Stimulated activated CD4-positive, alpha-beta T cell treated with anti-CD3 and anti-CD28 coated beads, Interleukin-15, amount 100 ng/mL, for 48 hours (primary cell): ENCODE results near the gene AAMP.
"Not testable (repeated sequence)": the region's sequence is repeated elsewhere in the genome, so short reads cannot be mapped to it uniquely, and the experiment has no call there.

Source experiments
- DNase-seq, 2 donors: peaks; one replicate each; pipeline ENCODE4 v3.0.0-alpha.2; 2020; ENCODE audit warnings: low read depth in 2 of 2

Gene AAMP, protein sequence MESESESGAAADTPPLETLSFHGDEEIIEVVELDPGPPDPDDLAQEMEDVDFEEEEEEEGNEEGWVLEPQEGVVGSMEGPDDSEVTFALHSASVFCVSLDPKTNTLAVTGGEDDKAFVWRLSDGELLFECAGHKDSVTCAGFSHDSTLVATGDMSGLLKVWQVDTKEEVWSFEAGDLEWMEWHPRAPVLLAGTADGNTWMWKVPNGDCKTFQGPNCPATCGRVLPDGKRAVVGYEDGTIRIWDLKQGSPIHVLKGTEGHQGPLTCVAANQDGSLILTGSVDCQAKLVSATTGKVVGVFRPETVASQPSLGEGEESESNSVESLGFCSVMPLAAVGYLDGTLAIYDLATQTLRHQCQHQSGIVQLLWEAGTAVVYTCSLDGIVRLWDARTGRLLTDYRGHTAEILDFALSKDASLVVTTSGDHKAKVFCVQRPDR

GRCh38 chr2:218269900-218270720 is at the start of gene AAMP, which contains the start of gene PNKD:
Gene AAMP (minus strand): TSS chr2:218270137. CDS start chr2:218270086, 51 bp downstream.
Gene PNKD (plus strand): TSS chr2:218270519. CDS start chr2:218270536, 17 bp downstream.
- DNase-seq: peak; percentile 100

GRCh38 chr2:218318241-218318640 is 48.3 kb upstream of the AAMP start:
- DNase-seq: no peak

DNA sequence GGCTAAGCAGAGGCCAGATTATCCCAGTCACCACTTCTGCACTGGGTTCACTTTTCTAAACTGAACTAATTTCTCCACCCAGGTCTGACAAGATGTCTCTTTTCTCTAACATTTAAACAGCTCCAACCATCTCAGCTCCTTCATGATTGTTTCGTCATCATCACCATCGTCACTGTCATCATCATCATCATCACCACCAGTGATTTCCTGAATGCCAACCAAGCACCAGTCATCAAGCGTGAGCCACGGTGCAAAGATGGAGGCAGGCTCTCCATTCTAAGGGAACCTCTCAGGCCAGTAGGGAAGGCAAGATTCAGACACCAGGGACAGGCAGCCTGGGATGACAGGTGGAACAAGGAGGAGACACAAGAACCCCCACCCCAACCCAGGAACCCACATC is 47.9 kb upstream of the AAMP start:
- DNase-seq: no peak

- no peak for DNase-seq
These were observed 47.3 kb upstream of the AAMP start for GRCh38 chr2:218317303-218317630.

GRCh38 chr2:218315397-218315796 is 45.5 kb upstream of the AAMP start:
- no peak for DNase-seq

DNA sequence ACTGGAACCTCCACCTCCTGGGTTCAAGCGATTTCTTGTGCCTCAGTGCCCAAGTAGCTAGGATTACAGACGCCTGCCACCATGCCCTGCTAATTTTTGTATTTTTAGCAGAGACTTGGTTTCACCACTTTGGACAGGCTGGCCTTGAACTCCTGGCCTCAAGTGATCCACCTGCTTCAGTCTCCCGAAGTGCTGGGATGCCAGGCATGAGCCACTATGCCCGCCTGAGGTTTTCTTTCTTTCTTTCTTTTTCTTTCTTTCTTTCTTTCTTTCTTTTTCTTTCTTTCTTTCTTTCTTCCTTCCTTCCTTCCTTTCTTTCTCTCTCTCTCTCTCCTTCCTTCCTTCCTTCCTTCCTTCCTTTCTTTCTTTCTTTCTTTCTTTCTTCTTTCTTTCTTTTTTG is 44.8 kb upstream of the AAMP start:
- DNase-seq: not testable (repeated sequence)

GRCh38 chr2:218313356-218313755 is 43.4 kb upstream of the AAMP start:
- no peak for DNase-seq

DNA sequence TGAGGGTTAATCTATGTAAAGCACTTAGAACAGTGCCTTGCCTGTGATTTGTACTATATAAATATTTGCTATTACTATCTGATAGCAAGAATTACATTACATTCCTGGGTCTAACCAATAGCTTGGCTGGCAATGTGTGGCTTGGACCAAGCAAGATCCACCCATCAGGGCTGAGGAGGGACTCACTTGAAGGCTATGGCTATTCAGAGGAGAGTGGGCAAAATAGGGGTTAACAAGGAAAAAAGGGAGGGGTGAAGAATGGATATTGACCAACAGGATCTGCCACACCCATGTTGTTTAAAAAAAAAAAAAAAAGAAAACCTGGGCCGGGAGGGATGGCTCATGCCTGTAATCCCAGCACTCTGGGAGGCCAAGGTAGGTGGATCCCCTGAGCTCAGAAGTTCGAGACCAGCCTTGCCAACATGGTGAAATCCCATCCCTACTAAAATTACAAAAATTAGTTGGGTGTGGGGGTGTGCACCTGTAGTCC is 42.4 kb upstream of the AAMP start:
- no peak for DNase-seq

GRCh38 chr2:218311541-218312266 is 41.8 kb upstream of the AAMP start:
- not testable (repeated sequence) for DNase-seq

DNA sequence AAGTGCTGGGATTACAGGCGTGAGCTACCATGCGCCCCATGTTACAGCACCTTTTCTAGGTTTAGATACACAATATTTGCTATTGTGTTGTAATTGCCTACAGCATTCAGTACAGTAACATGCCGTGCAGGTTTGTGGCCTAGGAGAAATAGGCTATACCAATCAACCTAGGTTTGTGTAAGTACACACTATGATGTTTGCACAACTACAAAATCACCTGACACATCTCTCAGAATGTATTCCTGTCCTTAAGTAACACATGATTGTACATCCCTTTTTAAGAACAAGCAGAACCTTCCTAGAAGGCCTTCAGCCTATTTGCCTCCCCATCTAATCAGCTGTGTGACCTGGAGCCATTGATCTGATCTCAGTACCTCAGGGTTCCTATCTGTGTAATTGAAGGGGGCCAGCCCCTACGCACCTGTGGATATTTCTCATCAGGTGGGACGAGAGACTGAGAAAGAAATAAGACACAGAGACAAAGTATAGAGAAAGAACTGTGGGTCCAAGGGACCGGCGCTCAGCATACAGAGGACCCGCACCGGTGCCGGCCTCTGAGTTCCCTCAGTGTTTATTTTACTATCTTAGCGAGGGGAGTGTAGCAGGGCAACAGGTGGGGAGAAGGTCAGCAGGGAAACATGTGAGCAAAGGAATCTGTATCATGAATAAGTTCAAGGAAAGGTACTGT is 41.1 kb upstream of the AAMP start:
- DNase-seq: no peak

DNA sequence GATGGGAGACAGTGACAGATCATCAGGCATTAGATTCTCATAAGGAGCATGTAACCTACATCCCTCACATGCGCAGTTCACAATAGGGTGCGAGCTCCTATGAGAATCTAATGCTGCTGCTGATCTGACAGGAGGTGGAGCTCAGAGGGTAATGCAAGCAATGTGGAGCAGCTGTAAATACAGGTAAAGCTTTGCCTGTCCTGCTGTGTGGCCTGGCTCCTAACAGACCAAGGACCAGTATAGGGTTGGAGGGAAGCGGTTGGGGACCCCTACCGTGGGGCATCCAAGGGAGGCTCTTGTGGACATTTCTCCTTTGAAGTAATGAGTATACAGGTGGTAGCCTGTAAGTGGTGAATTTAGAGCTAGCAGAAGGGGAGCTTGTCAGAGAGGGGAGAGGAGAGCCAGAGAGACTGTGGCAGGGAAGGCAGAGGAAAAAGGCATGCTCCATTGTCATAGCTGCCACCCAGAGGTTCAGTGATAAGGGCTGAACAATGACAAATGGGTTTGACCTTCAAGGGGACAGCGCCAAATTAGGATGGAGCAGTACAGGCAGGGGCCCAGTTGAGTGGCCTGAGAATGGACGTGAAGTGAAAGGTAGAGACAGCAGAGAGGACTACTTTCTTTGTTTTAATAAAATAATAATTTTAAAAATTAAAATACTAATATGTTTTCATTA is 37.6 kb upstream of the AAMP start:
- DNase-seq: no peak

GRCh38 chr2:218306184-218306920 is 36.4 kb upstream of the AAMP start:
- DNase-seq: no peak

GRCh38 chr2:218305383-218305782 is 35.4 kb upstream of the AAMP start:
- no peak for DNase-seq

DNA sequence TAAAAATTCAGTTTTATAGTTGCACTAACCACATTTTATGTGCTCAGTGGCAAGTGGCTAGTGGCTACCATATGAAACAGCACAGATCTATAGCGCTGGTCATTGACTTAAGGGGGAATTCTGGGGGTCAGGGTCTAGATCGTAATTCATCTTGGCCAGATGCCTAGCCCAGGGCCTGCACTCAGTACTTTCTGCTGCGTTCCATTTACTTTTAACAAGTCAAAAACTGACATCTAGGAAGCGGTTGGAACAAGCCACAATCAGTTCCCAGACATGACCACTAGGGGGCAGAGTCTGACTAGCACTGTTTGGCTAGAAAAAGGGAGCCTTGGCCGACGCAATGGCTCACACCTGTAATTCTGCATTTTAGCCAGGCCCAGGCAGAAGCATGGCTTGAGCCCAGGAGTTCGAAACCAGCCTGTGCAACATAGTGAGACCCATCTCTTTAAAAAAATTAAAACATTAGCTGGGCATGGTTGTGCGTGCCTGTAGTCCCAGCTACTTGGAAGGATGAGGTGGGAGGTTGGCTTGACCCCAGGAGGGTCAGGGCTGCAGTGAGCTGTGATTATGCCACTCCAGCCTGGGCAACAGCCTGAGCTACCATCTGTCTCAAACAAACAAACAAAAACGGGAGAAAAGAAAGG is 31.4 kb upstream of the AAMP start:
- DNase-seq: peak; percentile 70 to 86

- no peak for DNase-seq
These were observed 30.2 kb upstream of the AAMP start for GRCh38 chr2:218300141-218300540.

DNA sequence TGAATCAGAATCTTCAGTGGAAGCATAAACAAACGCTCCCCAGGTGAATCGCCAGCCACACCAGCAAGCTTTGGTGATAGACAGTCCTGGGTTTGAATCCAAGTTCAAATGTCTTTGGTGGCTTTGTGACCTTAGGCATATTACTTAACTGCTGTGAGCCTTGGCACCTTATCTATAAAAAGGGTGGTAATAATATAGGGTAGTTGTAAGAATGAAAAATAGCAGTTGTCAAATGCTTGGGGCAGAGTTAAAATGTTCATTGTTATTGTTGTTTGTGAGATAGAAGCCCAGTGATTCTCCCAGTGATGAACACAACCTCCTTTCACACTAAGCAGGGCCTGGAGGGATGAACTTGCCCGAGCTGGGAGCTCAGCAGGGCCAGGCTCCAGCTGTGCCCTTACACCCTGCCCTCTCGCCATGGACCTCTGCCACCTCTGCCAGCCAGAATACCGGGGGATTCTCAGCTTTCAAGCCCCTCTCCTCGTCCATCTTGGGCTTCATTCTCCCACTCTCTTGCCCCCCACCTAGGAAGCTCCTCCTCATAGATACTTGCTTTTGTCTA is 28.5 kb upstream of the AAMP start:
- DNase-seq: no peak

DNA sequence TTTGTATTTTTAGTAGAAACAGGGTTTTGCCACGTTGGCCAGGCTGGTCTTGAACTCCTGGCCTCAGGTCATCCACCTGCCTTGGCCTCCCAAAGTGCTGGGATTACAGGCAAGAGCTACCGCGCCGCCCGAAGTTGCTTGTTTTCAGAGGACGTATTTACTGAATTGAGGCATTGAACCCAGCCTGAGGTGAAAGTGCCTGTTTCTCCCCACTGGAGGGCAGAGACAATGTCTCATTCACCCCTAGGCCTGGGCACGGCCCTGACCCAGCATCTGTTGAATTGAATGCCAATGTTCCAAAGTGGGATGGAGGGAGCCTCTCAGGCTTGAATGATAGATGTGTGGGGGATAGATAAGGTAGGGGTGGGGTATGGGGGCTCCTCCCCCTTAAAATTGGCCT is 26.9 kb upstream of the AAMP start:
- DNase-seq: no peak

DNA sequence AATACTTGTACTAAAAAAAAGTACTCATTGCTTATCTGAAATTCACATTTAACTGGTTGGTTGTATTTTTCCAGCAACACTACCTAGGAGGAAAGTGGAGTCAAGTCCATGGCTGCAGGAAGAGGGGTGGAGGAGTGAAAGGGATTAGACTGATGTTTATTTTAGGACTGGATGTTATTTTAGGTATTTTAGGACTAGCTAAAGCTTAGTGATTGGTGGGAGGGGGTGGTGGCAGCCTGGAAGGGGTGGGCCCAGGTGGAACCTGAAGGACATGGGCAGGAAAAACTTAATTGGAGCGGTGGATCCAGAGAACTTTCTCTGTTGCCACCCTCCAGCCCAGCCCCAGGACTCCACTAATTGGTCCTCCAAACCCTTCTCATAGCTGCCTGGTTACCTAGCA is 26.3 kb upstream of the AAMP start:
- no peak for DNase-seq

- no peak for DNase-seq
These were observed 25.1 kb upstream of the AAMP start for GRCh38 chr2:218295029-218295428.
